Measurements from ENCODE around the gene COPB2. TPM values are rescaled to one million over a fixed set of nuclear protein-coding genes. Genes with fewer than 3 reads are reported as not detected.

COPB2 gene
- total and polyA plus RNA-seq, 2 donors (not counting 3 experiments of a cell fraction or from before 2014, with no cell fraction given): 72.1 to 146 TPM

- no peaks in the 10 kb centered on the region for H4K20me1 ChIP-seq (replicated peaks; ENCODE audit: control insufficient read depth, extremely low read depth, insufficient read depth, low read length)
- POLR2A ChIA-PET: no interaction called here
- no peaks in the 10 kb centered on the region for H3K9me1 ChIP-seq (replicated peaks; ENCODE audit: control insufficient read depth, extremely low read depth, insufficient read depth, low read length)
- no peak overlapping the region for H2AFZ ChIP-seq (ENCODE audit: low read depth, low read length)
- H3K4me1 ChIP-seq (ENCODE audit: control insufficient read depth, extremely low read depth, insufficient read depth, low read length): no peaks in the 10 kb centered on the region
- no peak overlapping the region for H3K9ac ChIP-seq (replicated peaks; ENCODE audit: extremely low read depth, insufficient read depth, low read length)
- H3K79me2 ChIP-seq (ENCODE audit: control insufficient read depth, insufficient read depth, low read length): no peaks in the 10 kb centered on the region
- TF ChIP-seq EZH2 (IDR thresholded peaks at IDR 0.05; ENCODE audit: borderline replicate concordance, low read depth, low read length, severe bottlenecking) (no peak), MAX (IDR thresholded peaks at IDR 0.05; ENCODE audit: insufficient read depth, insufficient read length) (no peak), POLR2A (IDR thresholded peaks at IDR 0.05; ENCODE audit: low read depth, low read length) (no peak), GATA2 (IDR thresholded peaks at IDR 0.05; ENCODE audit: insufficient read depth, insufficient read length, low read depth, low read length) (no peak), MYC (IDR thresholded peaks at IDR 0.05; ENCODE audit: low read depth, low read length) (no peak), JUN (IDR thresholded peaks at IDR 0.05; ENCODE audit: borderline replicate concordance, insufficient read depth, insufficient read length, low read depth) (no peak)
- no peak overlapping the region for H3K27ac ChIP-seq (ENCODE audit: insufficient read depth, low read depth, low read length)
- H3K36me3 ChIP-seq (ENCODE audit: control insufficient read depth in 2 of 2, extremely low read depth in 1 of 2, insufficient read depth in 2 of 2, low read length in 2 of 2): no peaks in the 10 kb centered on the region
- H3K4me2 ChIP-seq (ENCODE audit: insufficient read depth, low read length): no peak overlapping the region
- CTCF ChIA-PET: no interaction called here
- peaks cover 0 to 2% of the 10 kb centered on the region in 2 experiments for H3K27me3 ChIP-seq (ENCODE audit: control insufficient read depth in 2 of 2, insufficient read depth in 2 of 2, low read length in 2 of 2)
- intact Hi-C loops (cut with micrococcal nuclease) (no loop called here), dilution Hi-C loops (cut with MboI; ENCODE audit: extremely low pct_ligation_motif_present, low sequenced_read_pairs) (no loop called here)
- H3K9me3 ChIP-seq (replicated peaks; ENCODE audit: control insufficient read depth, insufficient read depth, low read length): no peaks in the 10 kb centered on the region
- BruUV-seq (replicated peaks): no TSS peak
- DNase-seq (ENCODE audit: low read depth, low spot score) (no peak), FAIRE-seq (no peak)
- no peak overlapping the region for H3K4me3 ChIP-seq (replicated peaks in 1 of 3; ENCODE audit: insufficient read depth in 1 of 3, low read depth in 1 of 3, low read length in 3 of 3)
Observed at GRCh38 chr3:139323146-139323545, 66.3 kb downstream of the COPB2 start.

- Histone ChIP-seq H3K4me2 (ENCODE audit: insufficient read depth, low read length) (no peak overlapping the region), H3K4me1 (ENCODE audit: control insufficient read depth, extremely low read depth, insufficient read depth, low read length) (no peaks in the 10 kb centered on the region), H3K27me3 (ENCODE audit: control insufficient read depth in 2 of 2, insufficient read depth in 2 of 2, low read length in 2 of 2) (peaks cover 0 to 4% of the 10 kb centered on the region in 2 experiments), H4K20me1 (replicated peaks; ENCODE audit: control insufficient read depth, extremely low read depth, insufficient read depth, low read length) (no peaks in the 10 kb centered on the region), H3K9ac (replicated peaks; ENCODE audit: extremely low read depth, insufficient read depth, low read length) (no peak overlapping the region), H3K27ac (ENCODE audit: insufficient read depth, low read depth, low read length) (no peak overlapping the region), H3K9me3 (replicated peaks; ENCODE audit: control insufficient read depth, insufficient read depth, low read length) (no peaks in the 10 kb centered on the region), H3K4me3 (replicated peaks in 1 of 3; ENCODE audit: insufficient read depth in 1 of 3, low read depth in 1 of 3, low read length in 3 of 3) (no peak overlapping the region), H2AFZ (ENCODE audit: low read depth, low read length) (no peak overlapping the region), H3K9me1 (replicated peaks; ENCODE audit: control insufficient read depth, extremely low read depth, insufficient read depth, low read length) (no peaks in the 10 kb centered on the region), H3K79me2 (ENCODE audit: control insufficient read depth, insufficient read depth, low read length) (no peaks in the 10 kb centered on the region), H3K36me3 (ENCODE audit: control insufficient read depth in 2 of 2, extremely low read depth in 1 of 2, insufficient read depth in 2 of 2, low read length in 2 of 2) (no peaks in the 10 kb centered on the region)
- no TSS peak for BruUV-seq (replicated peaks)
- dilution Hi-C loops (cut with MboI; ENCODE audit: extremely low pct_ligation_motif_present, low sequenced_read_pairs) (no loop called here), intact Hi-C loops (cut with micrococcal nuclease) (no loop called here)
- no peak for TF ChIP-seq JUN (IDR thresholded peaks at IDR 0.05; ENCODE audit: borderline replicate concordance, insufficient read depth, insufficient read length, low read depth)
- no peak for TF ChIP-seq FOS (IDR thresholded peaks at IDR 0.05; ENCODE audit: borderline replicate concordance, insufficient read depth, low read length)
- TF ChIP-seq POLR2A (IDR thresholded peaks at IDR 0.05; ENCODE audit: low read depth, low read length): no peak
- TF ChIP-seq MYC (IDR thresholded peaks at IDR 0.05; ENCODE audit: low read depth, low read length): no peak
- no peak for TF ChIP-seq CTCF (IDR thresholded peaks at IDR 0.05; ENCODE audit: extremely low read depth in 1 of 2, insufficient read depth in 1 of 2, low read depth in 1 of 2, low read length in 2 of 2)
- TF ChIP-seq GATA2 (IDR thresholded peaks at IDR 0.05; ENCODE audit: insufficient read depth, insufficient read length, low read depth, low read length): no peak
- TF ChIP-seq EZH2 (IDR thresholded peaks at IDR 0.05; ENCODE audit: borderline replicate concordance, low read depth, low read length, severe bottlenecking): no peak
- no peak for TF ChIP-seq MAX (IDR thresholded peaks at IDR 0.05; ENCODE audit: insufficient read depth, insufficient read length)
- no peak for TF ChIP-seq POLR2AphosphoS5 (IDR thresholded peaks at IDR 0.05; ENCODE audit: insufficient read depth, low read depth, low read length)
- DNase-seq (ENCODE audit: low read depth, low spot score) (no peak), FAIRE-seq (no peak)
- ChIA-PET CTCF (no interaction called here), POLR2A (no interaction called here)
Observed at GRCh38 chr3:139322346-139322745, 67.1 kb downstream of the COPB2 start.
